Measurements from ENCODE around the gene ATXN3L.

DNA sequence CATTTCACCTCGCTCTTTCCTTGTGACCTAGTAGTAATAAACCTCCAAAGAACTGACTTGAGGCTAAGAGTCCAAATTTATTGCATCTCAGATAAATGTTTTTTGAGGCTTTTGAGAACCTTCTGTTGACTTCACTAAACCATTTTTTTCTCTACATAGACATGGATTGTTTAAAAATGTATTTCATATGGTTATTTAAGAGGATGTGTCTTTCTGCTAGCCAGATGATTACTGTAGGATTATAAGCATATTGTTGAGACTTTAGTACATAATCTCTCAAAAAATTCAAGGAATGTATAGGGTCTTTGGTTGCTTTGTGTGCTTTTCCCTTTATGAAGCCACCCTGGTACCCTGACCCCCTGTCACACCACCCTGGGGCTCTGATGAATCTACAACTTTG, 44.8 kb downstream of the ATXN3L start:
- TF ChIP-seq CTCF (conservative IDR thresholded peaks at IDR 0.05 in 1 of 2, IDR thresholded peaks at IDR 0.05 in 1 of 2; ENCODE audit: low read depth in 1 of 2, low read length in 2 of 2), result no peak
- no peak for TF ChIP-seq EZH2 (IDR thresholded peaks at IDR 0.05; ENCODE audit: low read length, missing control alignments)

Measured in fibroblast of lung (primary cell).